NCI-H2227 (cell line): Measurements from ENCODE around the gene ENAM.
"Not testable (repeated sequence)": the region's sequence is repeated elsewhere in the genome, so short reads cannot be mapped to it uniquely, and the experiment has no call there.

ENCODE experiments used
- DNase-seq: peaks from one replicate; lab custom pipeline; 2025; ENCODE audit not compliant: unreplicated experiment; lab: John Stamatoyannopoulos, UW

Gene ENAM

GRCh38 chr4:70674731-70675130, 46.2 kb downstream of the ENAM start:
- no peak for DNase-seq

- DNase-seq, result no peak
Observed at GRCh38 chr4:70676554-70677090, 48.1 kb downstream of the ENAM start.

GRCh38 chr4:70678383-70678999, 49.9 kb downstream of the ENAM start:
- DNase-seq, result no peak

GRCh38 chr4:70680934-70681333, 52.4 kb downstream of the ENAM start:
- no peak for DNase-seq

GRCh38 chr4:70681704-70682103, 53.2 kb downstream of the ENAM start:
- DNase-seq, result no peak

- not testable (repeated sequence) for DNase-seq
Observed at GRCh38 chr4:70682142-70682541, 53.6 kb downstream of the ENAM start.

GRCh38 chr4:70687392-70687791, 58.8 kb downstream of the ENAM start:
- DNase-seq, result no peak

GRCh38 chr4:70687821-70688794, 59.6 kb downstream of the ENAM start, which contains the start of gene UTP3:
Gene UTP3, plus strand, starts transcription at chr4:70688532. Its CDS starts 146 bp downstream, at chr4:70688678.
- DNase-seq, result peak; percentile 97

GRCh38 chr4:70688795-70689231, 60.3 kb downstream of the ENAM start:
- DNase-seq, result no peak

GRCh38 chr4:70691661-70692060, 63.1 kb downstream of the ENAM start:
- DNase-seq, result no peak

GRCh38 chr4:70694633-70695032, 66.1 kb downstream of the ENAM start:
- not testable (repeated sequence) for DNase-seq
